ENCODE measurements around the gene CHRM2. TPM values are rescaled to one million over a fixed set of nuclear protein-coding genes. Genes with fewer than 3 reads are reported as not detected.

Gene CHRM2
- total RNA-seq, 6 donors from 2014 or later = 1.3 to 8.5 (median 3.0) TPM

- Histone ChIP-seq H3K27me3 (no peaks in the 10 kb centered on the region), H3K4me1 (no peaks in the 10 kb centered on the region), H3K27ac (no peak overlapping the region), H3K9me3 (no peaks in the 10 kb centered on the region), H3K4me3 (no peak overlapping the region), H3K36me3 (no peaks in the 10 kb centered on the region)
- ATAC-seq (ENCODE audit: low FRiP score in 2 of 2) (no peak), DNase-seq (no peak)
- TF ChIP-seq POLR2A (IDR thresholded peaks at IDR 0.05) = no peak
- no peak for TF ChIP-seq CTCF (IDR thresholded peaks at IDR 0.05)
- no peak for TF ChIP-seq POLR2AphosphoS5 (IDR thresholded peaks at IDR 0.05)
- no peak for TF ChIP-seq EP300 (IDR thresholded peaks at IDR 0.05)
- WGBS, 2 donors = 38 to 45% methylated on average over 1 of the region's 1 CpG
These were observed 23.4 kb downstream of the CHRM2 start for GRCh38 chr7:136891850-136892249.

- Histone ChIP-seq H3K9me3 (no peaks in the 10 kb centered on the region), H3K27me3 (no peaks in the 10 kb centered on the region), H3K4me1 (no peaks in the 10 kb centered on the region), H3K27ac (no peak overlapping the region), H3K4me3 (no peak overlapping the region), H3K36me3 (no peaks in the 10 kb centered on the region)
- DNase-seq = no peak
- ATAC-seq (ENCODE audit: low FRiP score in 2 of 2) = no peak
- TF ChIP-seq POLR2A (IDR thresholded peaks at IDR 0.05) (no peak), POLR2AphosphoS5 (IDR thresholded peaks at IDR 0.05) (no peak), EP300 (IDR thresholded peaks at IDR 0.05) (no peak), CTCF (IDR thresholded peaks at IDR 0.05) (no peak)
- 56 to 68% methylated on average over 2 of the region's 2 CpGs for WGBS, 2 donors
These were observed 26.3 kb downstream of the CHRM2 start for GRCh38 chr7:136894789-136895188.

- Histone ChIP-seq H3K4me1 (no peaks in the 10 kb centered on the region), H3K27ac (no peak overlapping the region), H3K9me3 (no peaks in the 10 kb centered on the region), H3K36me3 (no peaks in the 10 kb centered on the region), H3K27me3 (no peaks in the 10 kb centered on the region), H3K4me3 (no peak overlapping the region)
- no peak for DNase-seq
- ATAC-seq (ENCODE audit: low FRiP score in 2 of 2) = no peak
- 57 to 84% methylated on average over 2 of the region's 2 CpGs for WGBS, 2 donors
- TF ChIP-seq EP300 (IDR thresholded peaks at IDR 0.05) (no peak), POLR2AphosphoS5 (IDR thresholded peaks at IDR 0.05) (no peak), CTCF (IDR thresholded peaks at IDR 0.05) (no peak), POLR2A (IDR thresholded peaks at IDR 0.05) (no peak)
These were observed 29.2 kb downstream of the CHRM2 start for GRCh38 chr7:136897676-136898075.

- ATAC-seq (ENCODE audit: low FRiP score in 2 of 2) = no peak
- Histone ChIP-seq H3K4me3 (no peak overlapping the region), H3K27me3 (no peaks in the 10 kb centered on the region), H3K27ac (no peak overlapping the region), H3K4me1 (no peaks in the 10 kb centered on the region), H3K36me3 (no peaks in the 10 kb centered on the region), H3K9me3 (no peaks in the 10 kb centered on the region)
- no peak for DNase-seq
- TF ChIP-seq EP300 (IDR thresholded peaks at IDR 0.05) (no peak), CTCF (IDR thresholded peaks at IDR 0.05) (no peak), POLR2AphosphoS5 (IDR thresholded peaks at IDR 0.05) (no peak), POLR2A (IDR thresholded peaks at IDR 0.05) (no peak)
- 67 to 81% methylated on average over 1 of the region's 1 CpG for WGBS, 2 donors
These were observed 31.6 kb downstream of the CHRM2 start for GRCh38 chr7:136900005-136900404.

DNA sequence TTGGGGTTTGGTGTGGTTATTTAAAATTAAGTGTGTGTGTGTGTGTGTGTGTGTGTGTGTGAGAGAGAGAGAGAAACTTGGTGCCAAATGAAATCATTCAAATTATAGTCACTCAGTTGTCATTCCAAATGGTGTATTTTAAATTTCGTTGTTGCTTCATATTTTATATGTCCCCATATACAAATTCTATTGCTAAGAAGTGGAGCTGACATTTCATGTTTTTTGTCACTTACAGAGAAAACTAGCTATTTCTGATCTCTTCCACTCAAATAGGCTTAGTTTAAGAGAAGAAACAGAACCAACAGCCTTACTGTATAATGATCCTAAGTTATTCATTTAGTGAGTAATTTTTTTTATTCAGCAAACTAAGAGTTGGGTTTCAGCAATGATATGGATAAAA, 42.3 kb downstream of the CHRM2 start:
- Histone ChIP-seq H3K4me3 (no peak overlapping the region), H3K27ac (no peak overlapping the region), H3K36me3 (no peaks in the 10 kb centered on the region), H3K9me3 (no peaks in the 10 kb centered on the region), H3K27me3 (no peaks in the 10 kb centered on the region), H3K4me1 (no peaks in the 10 kb centered on the region)
- TF ChIP-seq POLR2A (IDR thresholded peaks at IDR 0.05) (no peak), CTCF (IDR thresholded peaks at IDR 0.05) (no peak), POLR2AphosphoS5 (IDR thresholded peaks at IDR 0.05) (no peak), EP300 (IDR thresholded peaks at IDR 0.05) (no peak)
- DNase-seq = no peak
- 55 to 83% methylated on average over 1 of the region's 1 CpG for WGBS, 2 donors
- no peak for ATAC-seq (ENCODE audit: low FRiP score in 2 of 2)

Measured in upper lobe of left lung (tissue), 6 donors.